HG03103 (cell line): ENCODE results near the gene CA5A.
"Not testable (repeated sequence)": the region's sequence is repeated elsewhere in the genome, so short reads cannot be mapped to it uniquely, and the experiment has no call there.

Experiments used
- ATAC-seq: cut with Tn5 transposase; IDR thresholded peaks from one replicate; pipeline ENCODE4 v1.9.1; 2021; ENCODE audit warnings: low read depth; ENCODE audit not compliant: unreplicated experiment

The CA5A gene

GRCh38 chr16:87936375-87937230 is at the start of gene CA5A:
Gene CA5A (minus strand): TSS chr16:87936529. CDS start chr16:87936450, 79 bp downstream.
- ATAC-seq, result no peak

DNA sequence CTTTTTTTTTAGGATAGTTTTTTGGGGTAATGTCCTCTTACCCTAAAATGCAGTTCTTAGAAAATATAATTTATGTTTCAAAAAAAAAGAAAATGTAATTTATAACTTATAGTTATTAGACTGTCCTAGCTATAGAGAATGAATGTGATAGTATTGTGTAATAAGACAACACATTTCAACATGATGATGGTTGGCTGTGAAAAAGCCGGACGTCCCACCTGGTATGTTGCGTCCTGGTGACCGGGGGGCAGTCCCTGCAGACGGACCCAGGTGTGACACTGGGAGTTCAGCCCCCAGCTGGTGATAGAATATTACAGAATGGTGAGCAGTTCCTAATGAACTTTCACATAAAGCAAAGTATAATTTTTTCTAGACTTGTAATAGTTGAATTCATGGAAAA is 49.2 kb upstream of the CA5A start:
- not testable (repeated sequence) for ATAC-seq

DNA sequence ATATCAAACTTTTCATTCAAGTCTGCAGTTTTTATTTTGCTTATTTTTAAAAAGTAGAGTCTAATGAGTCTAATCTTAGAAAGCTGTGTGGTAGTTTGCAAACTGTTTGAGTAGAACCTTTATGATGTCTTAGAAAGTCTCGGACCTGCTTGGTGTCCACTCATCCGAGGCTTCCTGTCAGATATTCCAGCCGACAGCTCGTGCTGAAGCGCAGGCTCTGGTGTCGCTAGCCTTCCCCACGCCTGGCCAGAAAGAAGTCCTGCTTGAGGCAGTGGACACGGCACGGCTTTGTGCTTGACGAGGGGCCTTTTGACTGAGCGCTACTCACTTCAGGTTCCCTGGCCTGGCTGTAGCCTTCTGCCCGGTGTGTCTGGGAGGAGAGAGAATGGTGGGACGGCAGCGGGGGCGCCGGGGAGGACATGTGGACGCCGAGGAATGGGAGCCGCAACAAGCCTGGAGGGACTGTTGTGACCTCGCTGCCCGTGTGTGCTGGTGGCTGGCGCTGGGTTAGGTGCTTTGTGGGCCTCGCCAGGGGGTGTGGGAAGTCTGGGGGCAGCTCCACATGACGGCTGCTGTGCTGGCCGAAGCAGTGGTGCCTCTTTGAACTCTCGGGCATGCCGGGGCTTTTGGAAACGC is 48.4 kb upstream of the CA5A start:
- ATAC-seq, result no peak

GRCh38 chr16:87984180-87984579 is 47.9 kb upstream of the CA5A start:
- not testable (repeated sequence) for ATAC-seq

DNA sequence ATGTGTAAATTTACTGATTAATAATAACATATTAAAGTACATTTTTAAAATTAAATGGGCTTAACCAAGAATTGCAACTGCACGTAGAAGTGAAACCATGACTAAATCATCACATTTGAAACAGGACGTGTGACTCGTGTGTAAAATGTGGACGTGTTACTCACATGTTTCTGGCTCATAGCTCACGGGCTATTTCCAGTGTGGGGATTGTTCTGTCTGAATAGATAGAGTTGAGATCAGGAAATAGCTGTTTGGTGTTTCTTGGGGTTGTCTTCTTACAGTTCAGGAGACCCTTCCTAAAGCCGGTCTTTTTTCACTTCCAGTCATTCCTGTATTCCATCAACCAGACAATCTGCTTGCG is 47.4 kb upstream of the CA5A start:
- ATAC-seq, result not testable (repeated sequence)

DNA sequence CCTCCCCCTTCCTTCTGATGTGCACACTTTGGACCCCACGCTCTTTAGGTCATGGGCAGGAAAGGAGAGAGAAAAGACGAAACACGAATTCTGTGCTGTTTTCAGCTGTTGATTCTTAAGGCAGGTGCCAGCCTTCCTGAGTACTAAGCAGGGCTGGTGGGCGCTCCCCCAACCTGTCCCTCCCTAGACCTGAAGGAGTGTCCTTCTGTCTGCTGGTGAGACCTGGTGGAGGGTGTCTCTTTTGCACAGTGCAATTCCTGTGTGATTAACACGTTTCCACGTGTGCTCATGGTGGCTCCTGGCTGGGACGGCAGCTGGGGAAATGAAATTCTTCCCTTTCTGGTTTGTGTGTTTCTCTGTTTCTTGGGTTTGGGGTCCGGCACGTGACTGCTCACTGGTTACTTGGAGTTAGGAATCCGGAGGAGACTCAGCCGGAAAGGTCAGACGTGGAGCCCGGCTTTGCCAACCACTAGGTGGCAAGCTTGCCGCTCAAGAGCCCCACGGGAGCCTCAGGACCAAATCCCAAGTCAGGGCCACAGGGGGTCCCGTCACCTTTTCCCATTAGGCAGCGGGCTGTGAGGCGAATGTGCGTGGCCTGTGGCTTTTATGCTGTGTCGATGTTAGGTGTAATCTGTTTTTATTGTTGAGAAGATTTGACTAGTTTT is 46.9 kb upstream of the CA5A start:
- ATAC-seq, result not testable (repeated sequence)

DNA sequence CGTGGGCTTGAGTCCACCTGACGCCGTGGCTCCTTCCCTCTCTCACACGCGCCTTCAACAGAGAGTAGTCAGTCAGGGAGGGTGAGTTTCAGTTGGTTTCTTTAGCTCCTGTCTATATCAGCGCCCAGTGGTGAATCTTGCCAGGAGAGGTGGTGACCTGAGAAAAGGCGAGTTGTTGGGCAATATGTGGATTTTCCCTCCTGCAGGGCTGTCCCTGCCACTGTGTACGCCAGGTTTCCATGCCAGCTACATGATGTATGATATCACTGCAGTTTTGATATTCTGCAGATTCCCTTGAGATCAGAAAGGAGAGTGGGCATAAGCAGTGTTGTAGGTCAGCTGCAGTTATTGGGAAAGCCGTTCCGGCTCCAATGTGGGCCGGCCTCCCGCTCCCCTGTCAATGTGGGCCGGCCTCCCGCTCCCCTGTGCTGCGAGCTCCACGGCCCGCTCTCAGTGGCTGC is 46.3 kb upstream of the CA5A start:
- ATAC-seq, result no peak

DNA sequence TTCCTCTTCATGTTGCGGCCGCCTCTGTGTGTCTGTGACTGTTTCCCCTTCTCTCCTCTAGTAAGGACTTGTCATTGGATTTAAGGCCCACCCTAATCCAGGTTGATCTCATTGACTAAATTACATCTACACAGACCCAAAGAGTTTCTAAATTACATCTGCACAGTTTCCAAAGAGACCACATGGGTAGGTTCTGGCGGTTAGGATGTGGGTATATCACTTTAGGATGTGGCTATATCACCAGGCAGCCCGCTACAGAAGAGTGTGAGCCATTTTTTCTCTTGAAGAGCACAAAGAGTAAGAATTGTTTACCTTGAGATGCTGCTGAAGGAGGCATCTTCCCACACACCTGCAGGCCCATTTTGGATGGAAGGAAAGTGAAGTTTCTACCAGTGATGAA is 45.0 kb upstream of the CA5A start:
- ATAC-seq, result not testable (repeated sequence)

DNA sequence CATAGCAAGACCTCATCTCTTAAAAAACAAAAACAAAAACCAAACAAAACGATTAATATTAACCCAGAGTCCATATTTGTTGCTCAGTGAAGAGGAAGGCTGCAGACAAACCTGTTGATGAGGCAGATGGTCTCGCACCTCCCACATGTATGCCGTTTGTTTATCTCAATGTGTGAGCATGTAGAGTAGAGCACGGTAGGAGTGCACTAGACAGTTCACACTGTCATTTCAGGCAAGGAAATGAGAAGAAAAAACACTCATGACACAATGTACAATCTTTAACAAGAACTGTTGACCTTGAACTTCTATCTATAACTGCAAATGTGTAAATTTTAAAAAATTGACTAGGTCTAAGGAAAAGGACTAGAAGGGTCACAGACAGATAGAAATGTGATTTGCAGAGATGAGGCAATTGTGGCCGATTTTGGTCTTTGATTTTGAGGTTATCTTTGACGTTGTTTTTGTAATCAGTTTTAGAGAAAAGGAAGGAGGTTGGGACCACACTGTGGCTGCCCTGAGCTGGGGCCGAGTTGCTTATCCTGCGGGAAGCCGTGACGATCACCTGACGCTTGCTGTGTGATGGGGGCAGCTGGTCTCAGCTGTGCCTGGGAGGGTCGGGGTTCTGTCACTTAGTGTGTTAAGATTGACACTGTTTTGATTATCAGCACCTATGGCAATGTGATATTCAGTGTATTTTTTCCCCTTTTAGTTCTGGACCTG is 43.7 kb upstream of the CA5A start:
- ATAC-seq, result not testable (repeated sequence)

GRCh38 chr16:87979352-87979751 is 43.0 kb upstream of the CA5A start:
- ATAC-seq, result no peak

GRCh38 chr16:87978127-87978526 is 41.8 kb upstream of the CA5A start:
- ATAC-seq, result no peak

- ATAC-seq, result no peak
Observed at GRCh38 chr16:87976665-87977064, 40.3 kb upstream of the CA5A start.

- no peak for ATAC-seq
Observed at GRCh38 chr16:87974178-87974577, 37.8 kb upstream of the CA5A start.

DNA sequence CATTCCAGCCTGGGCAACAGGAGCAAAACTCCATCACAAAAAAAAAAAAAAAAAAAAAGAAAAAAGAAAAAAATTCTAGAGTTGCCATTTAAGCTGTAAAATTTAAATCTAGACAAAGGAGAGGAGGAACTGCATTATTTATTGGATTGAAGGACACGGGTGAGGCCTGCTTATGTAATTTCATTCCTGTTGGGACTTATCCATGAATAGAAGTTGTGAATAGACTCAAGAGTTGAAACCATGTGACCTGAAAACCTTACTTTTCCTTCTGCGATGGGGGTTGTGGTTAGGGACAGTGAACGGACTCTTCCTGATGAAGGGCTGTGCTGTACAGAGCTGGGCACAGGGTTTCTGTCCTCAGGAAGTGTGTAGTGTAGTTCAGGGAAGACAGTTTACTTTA is 37.4 kb upstream of the CA5A start:
- no peak for ATAC-seq

DNA sequence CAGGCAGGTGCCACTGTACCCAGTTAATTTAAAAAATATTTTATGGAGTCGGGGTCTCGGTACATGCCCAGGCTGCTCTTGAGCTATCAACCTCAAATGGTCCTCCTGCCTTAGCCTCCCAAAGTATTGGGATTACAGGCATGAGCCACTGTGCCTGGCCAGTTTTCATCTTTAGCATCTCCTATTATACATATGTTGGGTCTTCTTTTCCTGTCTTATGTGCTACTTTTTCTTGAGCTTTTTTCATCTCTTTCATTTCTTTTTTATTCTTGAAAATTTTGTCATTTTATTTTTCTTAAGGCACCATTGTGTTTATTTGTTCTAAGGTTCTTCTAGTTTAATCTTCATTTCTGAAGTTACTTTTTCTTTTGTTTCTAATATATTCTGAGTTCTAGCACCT is 35.6 kb upstream of the CA5A start:
- no peak for ATAC-seq

DNA sequence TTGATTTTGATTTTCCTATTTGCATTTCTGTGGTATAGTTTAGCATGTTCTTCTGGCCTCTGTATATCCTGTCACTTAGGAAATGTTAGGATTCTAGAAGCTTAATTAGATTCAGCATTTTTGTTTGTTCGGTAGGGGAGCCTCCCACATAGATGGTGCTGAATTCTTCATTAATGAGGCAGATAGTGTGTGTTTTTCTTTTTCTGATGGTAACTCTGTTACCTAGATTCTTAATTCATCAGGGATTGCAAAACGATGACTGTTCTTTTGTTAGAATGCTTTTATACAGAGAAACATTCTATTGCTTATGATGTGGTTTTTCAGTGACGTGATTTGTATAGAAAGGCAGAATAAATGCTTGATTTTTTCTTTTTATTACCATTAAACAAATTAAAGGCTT is 33.9 kb upstream of the CA5A start:
- ATAC-seq, result no peak

DNA sequence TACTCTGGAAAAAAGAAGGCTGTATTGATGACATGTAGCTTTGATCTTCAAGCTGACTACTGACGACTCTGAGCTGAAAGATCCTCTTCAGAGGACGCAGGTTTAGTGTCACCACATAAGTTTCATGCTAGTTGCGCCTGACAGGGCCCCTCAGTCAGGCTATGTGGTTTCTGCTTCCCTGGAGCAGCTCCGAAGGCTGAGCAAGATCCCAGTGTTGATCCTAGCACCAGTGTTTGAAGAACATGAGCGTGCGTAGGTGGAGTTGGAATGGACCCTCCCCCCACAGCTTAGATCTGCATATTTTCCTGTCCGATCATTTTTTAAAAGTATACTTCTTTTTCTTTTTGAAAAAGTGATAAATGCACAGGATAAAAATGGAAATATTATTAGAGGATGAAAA is 32.2 kb upstream of the CA5A start:
- ATAC-seq, result no peak

DNA sequence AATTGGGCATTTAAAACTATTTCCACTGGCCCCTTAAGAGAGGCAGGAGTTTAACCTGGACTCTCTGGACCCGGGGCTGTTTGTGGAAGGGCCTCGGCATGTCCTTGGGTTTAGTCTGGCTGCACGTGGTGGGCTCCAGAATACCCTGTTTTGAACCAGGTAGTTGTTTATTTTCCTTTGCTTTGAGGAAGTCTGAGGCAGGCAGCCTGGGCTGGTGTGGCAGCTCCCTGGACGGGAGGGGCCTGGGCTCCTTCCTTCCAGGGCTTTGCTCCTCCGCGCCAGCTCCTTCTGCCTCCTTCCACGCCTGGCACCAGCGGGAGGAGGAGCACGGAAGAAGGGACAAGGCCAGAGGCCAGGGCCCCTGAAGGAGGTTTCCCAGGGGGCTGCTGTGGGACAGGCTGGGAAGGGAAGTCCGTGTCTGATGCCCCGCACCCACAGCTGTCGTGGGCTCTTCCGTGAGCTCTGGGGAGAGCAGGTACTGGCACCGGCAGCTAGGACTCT is 30.4 kb upstream of the CA5A start:
- ATAC-seq, result no peak

GRCh38 chr16:87966064-87966645 is 29.8 kb upstream of the CA5A start:
- ATAC-seq, result no peak

DNA sequence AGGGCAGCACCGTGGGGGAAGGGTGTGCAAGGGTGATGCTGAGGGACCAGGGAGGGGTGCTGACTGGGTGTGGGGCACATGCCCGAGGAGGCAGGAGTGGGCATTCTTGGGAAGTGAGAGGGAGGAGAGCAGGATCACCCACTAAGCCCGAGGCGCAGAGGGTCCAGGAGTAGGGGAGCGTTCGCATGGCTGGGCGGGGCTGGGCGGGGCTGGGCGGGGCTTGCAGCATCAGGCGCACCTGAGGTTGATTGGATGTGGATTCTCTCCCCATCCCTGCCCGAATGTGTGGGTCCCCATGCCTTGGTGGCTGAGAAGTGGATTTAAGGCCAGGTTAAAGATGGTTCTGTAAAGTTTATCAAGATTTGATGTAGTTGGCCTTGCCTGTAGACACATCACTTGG is 29.1 kb upstream of the CA5A start:
- ATAC-seq, result no peak
